Suprapubic skin (tissue), 3 donors: ENCODE results near the gene TFCP2L1.

Experiments
- EP300 ChIP-seq: sonication (generic); formaldehyde crosslinking; IDR thresholded peaks from one replicate; pipeline ENCODE4 v1.6.1; 2017; ENCODE audit warnings: antibody characterized with exemption
- POLR2A ChIP-seq, 2 donors: fragments of 450-650 bp; IDR thresholded peaks; one replicate each; pipeline ENCODE4 v1.6.1; 2017; ENCODE audit warnings: antibody characterized with exemption in 2 of 2, mild to moderate bottlenecking in 2 of 2, moderate library complexity in 2 of 2
- TF ChIP-seq, protein P1 (sequence below), 2 donors: fragments of 200-600 bp in 1 of 2; fragments of 450-650 bp in 1 of 2; sonication (generic) in 1 of 2; IDR thresholded peaks; one replicate each; pipeline ENCODE4 v1.5.1; 2016 to 2019; ENCODE audit warnings: antibody characterized with exemption in 2 of 2, mild to moderate bottlenecking in 1 of 2, moderate library complexity in 1 of 2

DNA sequence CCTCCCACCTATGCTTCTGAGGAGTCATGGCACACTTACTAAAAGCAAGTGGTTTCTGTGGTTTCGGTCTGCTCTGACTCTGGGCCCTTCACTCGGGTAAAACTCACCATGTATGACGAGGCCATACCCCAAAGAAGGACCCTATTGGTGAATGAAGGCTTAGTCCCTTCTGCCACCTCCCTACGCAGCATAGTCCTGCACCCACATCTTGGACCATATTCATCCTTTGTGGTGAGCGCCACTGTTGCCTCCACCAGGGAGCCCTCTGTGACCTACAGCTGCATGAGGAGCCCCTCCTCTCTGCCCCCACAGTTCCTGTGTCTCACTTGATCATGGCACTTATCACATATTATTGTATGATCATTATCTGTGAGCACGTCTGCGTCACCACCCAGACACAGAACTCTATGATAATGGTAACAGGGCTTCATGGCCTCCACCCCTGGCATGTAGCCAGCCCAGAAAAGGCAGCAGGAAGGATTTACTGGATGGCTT lies 113.3 kb downstream of the TFCP2L1 start:
- TF ChIP-seq, protein P1, sequence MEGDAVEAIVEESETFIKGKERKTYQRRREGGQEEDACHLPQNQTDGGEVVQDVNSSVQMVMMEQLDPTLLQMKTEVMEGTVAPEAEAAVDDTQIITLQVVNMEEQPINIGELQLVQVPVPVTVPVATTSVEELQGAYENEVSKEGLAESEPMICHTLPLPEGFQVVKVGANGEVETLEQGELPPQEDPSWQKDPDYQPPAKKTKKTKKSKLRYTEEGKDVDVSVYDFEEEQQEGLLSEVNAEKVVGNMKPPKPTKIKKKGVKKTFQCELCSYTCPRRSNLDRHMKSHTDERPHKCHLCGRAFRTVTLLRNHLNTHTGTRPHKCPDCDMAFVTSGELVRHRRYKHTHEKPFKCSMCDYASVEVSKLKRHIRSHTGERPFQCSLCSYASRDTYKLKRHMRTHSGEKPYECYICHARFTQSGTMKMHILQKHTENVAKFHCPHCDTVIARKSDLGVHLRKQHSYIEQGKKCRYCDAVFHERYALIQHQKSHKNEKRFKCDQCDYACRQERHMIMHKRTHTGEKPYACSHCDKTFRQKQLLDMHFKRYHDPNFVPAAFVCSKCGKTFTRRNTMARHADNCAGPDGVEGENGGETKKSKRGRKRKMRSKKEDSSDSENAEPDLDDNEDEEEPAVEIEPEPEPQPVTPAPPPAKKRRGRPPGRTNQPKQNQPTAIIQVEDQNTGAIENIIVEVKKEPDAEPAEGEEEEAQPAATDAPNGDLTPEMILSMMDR (IDR thresholded peaks at IDR 0.05) = no peak
- no peak for TF ChIP-seq EP300
- no peak for TF ChIP-seq POLR2A (IDR thresholded peaks at IDR 0.05)
